Bronchus fibroblast of lung (primary cell): Measurements from ENCODE around the gene CSNK1G2. TPM values are rescaled to one million over a fixed set of nuclear protein-coding genes. Genes with fewer than 3 reads are reported as not detected.

Source experiments
- total RNA-seq: library from RNA; depleted of rRNA; stranded (reverse); fragments of >200 nt; gene quantifications from 2 replicates; pipeline ENCODE4 v1.2.3, GENCODE V29; 2015

The CSNK1G2 gene
- total RNA-seq, result 63.7 and 75.5 TPM in 2 replicates

GRCh38 chr19:1941146-1942077, at the start of gene CSNK1G2:
Gene CSNK1G2 (plus strand): TSS chr19:1941172. CDS start chr19:1969773, 28,601 bp downstream.

GRCh38 chr19:1905110-1905862, 35.7 kb upstream of the CSNK1G2 start, which contains the start of the genes ADAT3 and SCAMP4:
Gene ADAT3 (plus strand): TSS chr19:1905399. CDS start chr19:1912048, 6,649 bp downstream.
Gene SCAMP4 (plus strand): TSS chr19:1905399. CDS start chr19:1915020, 9,621 bp downstream.

GRCh38 chr19:2015608-2015950, 74.6 kb downstream of the CSNK1G2 start, which contains the start of gene BTBD2:
Gene BTBD2 (minus strand): TSS chr19:2015714. CDS start chr19:2015703, 11 bp downstream.

Other genes with a start within 250 kb of the CSNK1G2 start
- gene ONECUT3, start 187.7 kb upstream of the CSNK1G2 start, total RNA-seq, result not detected in 2 replicates
- 4.6 and 5.5 TPM in 2 replicates for gene ATP8B3, start 128.9 kb upstream of the CSNK1G2 start, total RNA-seq
- 9.7 and 11.6 TPM in 2 replicates for gene REXO1, start 92.7 kb upstream of the CSNK1G2 start, total RNA-seq
- 5.9 and 12.6 TPM in 2 replicates for gene KLF16, start 77.6 kb upstream of the CSNK1G2 start, total RNA-seq
- 111 TPM in 2 replicates for gene ABHD17A, start 55.7 kb upstream of the CSNK1G2 start, total RNA-seq
- 1.5 and 3.0 TPM in 2 replicates for gene ADAT3, start 35.8 kb upstream of the CSNK1G2 start, total RNA-seq
- gene SCAMP4, start 35.8 kb upstream of the CSNK1G2 start, total RNA-seq, result 70.2 and 71.1 TPM in 2 replicates
- gene BTBD2, start 74.5 kb downstream of the CSNK1G2 start, total RNA-seq, result 92.8 and 98.6 TPM in 2 replicates
- gene MKNK2, start 110.1 kb downstream of the CSNK1G2 start, total RNA-seq, result 117 and 123 TPM in 2 replicates
- 30.6 and 33.1 TPM in 2 replicates for gene MOB3A, start 155.2 kb downstream of the CSNK1G2 start, total RNA-seq
- 1.0 TPM in 2 replicates for gene IZUMO4, start 155.7 kb downstream of the CSNK1G2 start, total RNA-seq
- gene AP3D1, start 210.4 kb downstream of the CSNK1G2 start, total RNA-seq, result 97.0 and 104 TPM in 2 replicates
- 8.8 and 10.3 TPM in 2 replicates for gene DOT1L, start 222.8 kb downstream of the CSNK1G2 start, total RNA-seq